ENCODE measurements around the gene KIAA1671. TPM values are rescaled to one million over a fixed set of nuclear protein-coding genes. Genes with fewer than 3 reads are reported as not detected.
"Not testable (repeated sequence)": the region's sequence is repeated elsewhere in the genome, so short reads cannot be mapped to it uniquely, and the experiment has no call there.

Gene KIAA1671
- total RNA-seq, 1 donor from 2014 or later: 17.3 TPM

DNA sequence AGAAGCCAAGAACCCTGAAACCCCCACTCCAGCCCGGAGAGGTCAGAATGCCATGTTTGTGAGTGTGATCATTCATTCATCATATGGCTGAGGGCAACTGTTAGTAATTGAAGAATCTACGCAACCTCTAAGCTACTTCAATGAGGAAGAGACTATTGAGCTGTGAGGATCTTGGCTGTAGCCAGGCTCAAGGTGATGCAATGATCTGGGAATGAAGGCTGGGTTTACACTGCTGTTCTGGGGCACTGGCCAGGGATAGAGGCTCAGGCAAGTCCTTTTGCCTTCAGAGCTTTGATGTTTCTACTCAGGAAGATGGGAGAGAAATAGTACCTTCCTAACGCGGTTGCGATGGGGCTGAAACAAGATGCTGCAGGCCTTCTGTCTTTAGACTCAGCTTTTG lies 279.8 kb downstream of the KIAA1671 start:
- no peaks in the 10 kb centered on the region for H3K79me2 ChIP-seq (ENCODE audit: low read depth)
- TF ChIP-seq EZH2 (IDR thresholded peaks at IDR 0.05) (no peak), EZH2phosphoT487 (IDR thresholded peaks at IDR 0.05) (no peak)
- TF ChIP-seq, protein P1, sequence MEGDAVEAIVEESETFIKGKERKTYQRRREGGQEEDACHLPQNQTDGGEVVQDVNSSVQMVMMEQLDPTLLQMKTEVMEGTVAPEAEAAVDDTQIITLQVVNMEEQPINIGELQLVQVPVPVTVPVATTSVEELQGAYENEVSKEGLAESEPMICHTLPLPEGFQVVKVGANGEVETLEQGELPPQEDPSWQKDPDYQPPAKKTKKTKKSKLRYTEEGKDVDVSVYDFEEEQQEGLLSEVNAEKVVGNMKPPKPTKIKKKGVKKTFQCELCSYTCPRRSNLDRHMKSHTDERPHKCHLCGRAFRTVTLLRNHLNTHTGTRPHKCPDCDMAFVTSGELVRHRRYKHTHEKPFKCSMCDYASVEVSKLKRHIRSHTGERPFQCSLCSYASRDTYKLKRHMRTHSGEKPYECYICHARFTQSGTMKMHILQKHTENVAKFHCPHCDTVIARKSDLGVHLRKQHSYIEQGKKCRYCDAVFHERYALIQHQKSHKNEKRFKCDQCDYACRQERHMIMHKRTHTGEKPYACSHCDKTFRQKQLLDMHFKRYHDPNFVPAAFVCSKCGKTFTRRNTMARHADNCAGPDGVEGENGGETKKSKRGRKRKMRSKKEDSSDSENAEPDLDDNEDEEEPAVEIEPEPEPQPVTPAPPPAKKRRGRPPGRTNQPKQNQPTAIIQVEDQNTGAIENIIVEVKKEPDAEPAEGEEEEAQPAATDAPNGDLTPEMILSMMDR (IDR thresholded peaks at IDR 0.05): no peak
- no peak overlapping the region for H3K4me2 ChIP-seq
- no peaks in the 10 kb centered on the region for H3K9me3 Mint-ChIP-seq
- H2AFZ ChIP-seq (replicated peaks): no peak overlapping the region
- no peaks in the 10 kb centered on the region for H3K4me1 ChIP-seq
- no peak overlapping the region for H3K27ac Mint-ChIP-seq
- H3K27me3 ChIP-seq: no peaks in the 10 kb centered on the region
- no peaks in the 10 kb centered on the region for H4K20me1 ChIP-seq (ENCODE audit: low read depth)
- H3K36me3 ChIP-seq: no peaks in the 10 kb centered on the region
- peaks cover 6% of the 10 kb centered on the region for H3K4me1 Mint-ChIP-seq
- no peak overlapping the region for H3K27ac ChIP-seq
- no peak overlapping the region for H3K9ac ChIP-seq
- DNase-seq (ENCODE audit: low spot score): no peak
- H3K4me3 ChIP-seq: no peak overlapping the region
- H3K36me3 Mint-ChIP-seq: no peaks in the 10 kb centered on the region
- no peaks in the 10 kb centered on the region for H3K9me3 ChIP-seq (ENCODE audit: low read depth)
- H3F3A ChIP-seq (ENCODE audit: low read depth): no peaks in the 10 kb centered on the region
- H3K4me3 Mint-ChIP-seq: no peak overlapping the region
- peaks cover 12% of the 10 kb centered on the region for H3K27me3 Mint-ChIP-seq (ENCODE audit: insufficient read depth, low read depth)

DNA sequence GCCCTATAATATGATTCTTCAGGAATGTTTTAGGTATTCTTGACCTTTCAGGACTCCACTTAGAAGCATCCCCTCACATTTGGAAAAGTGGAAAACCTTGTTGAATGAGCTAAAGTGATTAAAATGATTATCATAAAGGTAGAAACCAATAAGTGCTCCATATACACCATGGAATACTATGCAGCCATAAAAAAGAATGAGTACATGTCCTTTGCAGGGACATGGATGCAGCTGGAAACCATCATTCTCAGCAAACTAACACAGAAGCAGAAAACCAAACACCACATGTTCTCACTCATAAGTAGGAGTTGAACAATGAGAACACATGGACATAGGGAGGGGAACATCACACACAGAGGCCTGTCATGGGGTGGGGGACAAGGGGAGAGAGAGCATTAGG lies 281.2 kb downstream of the KIAA1671 start:
- H3K9ac ChIP-seq; H3K27ac ChIP-seq; H3K4me1 ChIP-seq; H3K27me3 ChIP-seq; H2AFZ ChIP-seq (replicated peaks); H3K4me1 Mint-ChIP-seq; H3K4me3 Mint-ChIP-seq; H4K20me1 ChIP-seq (ENCODE audit: low read depth); H3K79me2 ChIP-seq (ENCODE audit: low read depth); H3K4me3 ChIP-seq; H3K27ac Mint-ChIP-seq; H3K4me2 ChIP-seq; DNase-seq (ENCODE audit: low spot score); H3K9me3 ChIP-seq (ENCODE audit: low read depth); H3K36me3 Mint-ChIP-seq; H3K9me3 Mint-ChIP-seq; H3F3A ChIP-seq (ENCODE audit: low read depth); H3K36me3 ChIP-seq: not testable (repeated sequence)
- H3K27me3 Mint-ChIP-seq (ENCODE audit: insufficient read depth, low read depth): peaks cover 12% of the 10 kb centered on the region

DNA sequence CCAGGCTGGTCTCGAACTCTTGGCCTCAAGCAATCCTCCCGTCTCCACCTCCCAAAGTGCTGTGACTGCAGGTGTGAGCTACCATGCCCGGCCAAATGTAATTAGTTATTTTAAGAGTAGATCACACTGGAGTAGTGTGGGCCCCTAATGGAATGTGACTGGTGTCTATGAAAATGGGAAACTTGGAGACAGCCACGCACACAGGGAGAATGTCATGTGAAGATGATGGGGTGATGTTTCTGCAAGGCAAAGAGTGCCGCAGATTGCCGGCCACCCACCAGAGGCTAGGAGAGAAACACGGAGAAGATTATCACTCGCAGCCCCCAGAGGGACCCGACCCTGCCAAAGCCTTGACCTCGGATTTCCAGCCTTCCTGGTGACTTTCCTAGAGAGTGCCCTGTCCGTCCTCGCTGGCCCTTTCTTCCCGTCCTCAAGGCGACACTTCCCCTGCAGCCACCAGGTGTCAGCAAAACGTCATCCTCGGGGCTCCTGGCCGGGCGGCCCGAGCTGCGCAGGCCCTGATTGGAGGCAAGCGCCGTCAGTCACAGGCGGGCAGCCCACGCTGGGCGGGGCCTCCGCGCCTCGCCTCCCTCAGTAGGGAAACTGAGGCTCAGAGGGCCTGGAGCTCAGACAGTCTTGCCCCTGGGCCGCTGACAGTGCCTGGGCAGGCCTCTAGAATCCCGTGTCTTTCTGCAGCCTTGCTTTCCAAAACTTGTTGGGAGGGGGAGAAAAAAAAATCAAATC lies 283.2 kb downstream of the KIAA1671 start:
- Histone ChIP-seq H3K79me2 (ENCODE audit: low read depth) (no peaks in the 10 kb centered on the region), H3K4me2 (peak overlapping the region; percentile 28), H3F3A (ENCODE audit: low read depth) (no peaks in the 10 kb centered on the region), H4K20me1 (ENCODE audit: low read depth) (no peaks in the 10 kb centered on the region), H3K27me3 (no peaks in the 10 kb centered on the region), H3K36me3 (no peaks in the 10 kb centered on the region), H3K4me1 (no peaks in the 10 kb centered on the region), H3K9me3 (ENCODE audit: low read depth) (no peaks in the 10 kb centered on the region), H3K27ac (no peak overlapping the region), H3K4me3 (no peak overlapping the region), H2AFZ (replicated peaks) (peak overlapping the region; percentile 97), H3K9ac (no peak overlapping the region)
- TF ChIP-seq EZH2phosphoT487 (IDR thresholded peaks at IDR 0.05): no peak
- TF ChIP-seq, protein P1 (IDR thresholded peaks at IDR 0.05): peak; percentile 88
- no peak overlapping the region for H3K27ac Mint-ChIP-seq
- peak; percentile 94 for DNase-seq (ENCODE audit: low spot score)
- H3K36me3 Mint-ChIP-seq: no peaks in the 10 kb centered on the region
- H3K4me1 Mint-ChIP-seq: peaks cover 6% of the 10 kb centered on the region
- no peaks in the 10 kb centered on the region for H3K9me3 Mint-ChIP-seq
- H3K4me3 Mint-ChIP-seq: no peak overlapping the region
- peaks cover 9% of the 10 kb centered on the region for H3K27me3 Mint-ChIP-seq (ENCODE audit: insufficient read depth, low read depth)

DNA sequence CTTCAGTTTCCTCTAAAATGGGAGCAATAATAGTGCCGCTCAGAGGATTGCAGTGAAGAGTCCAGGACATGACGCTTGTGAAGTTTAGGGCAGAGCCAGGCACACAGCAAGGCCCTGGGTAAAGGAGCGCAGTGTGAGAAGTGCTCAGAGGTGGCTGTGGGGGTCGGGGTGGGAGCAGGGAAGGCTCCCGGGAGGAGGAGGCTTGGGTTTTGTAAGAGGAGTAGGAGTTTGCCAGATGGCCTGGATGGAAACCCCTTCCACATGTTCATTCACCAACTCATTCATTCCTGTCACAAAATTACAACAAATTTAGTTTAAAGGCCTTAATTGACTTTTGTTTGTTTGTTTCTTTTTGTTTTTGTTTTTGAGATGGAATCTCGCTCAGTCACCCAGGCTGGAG lies 283.9 kb downstream of the KIAA1671 start:
- no peaks in the 10 kb centered on the region for H3K36me3 ChIP-seq
- Mint-ChIP-seq H3K27ac (no peak overlapping the region), H3K4me1 (peaks cover 6% of the 10 kb centered on the region), H3K36me3 (no peaks in the 10 kb centered on the region), H3K4me3 (no peak overlapping the region), H3K27me3 (ENCODE audit: insufficient read depth, low read depth) (peaks cover 9% of the 10 kb centered on the region), H3K9me3 (no peaks in the 10 kb centered on the region)
- TF ChIP-seq, protein P1 (IDR thresholded peaks at IDR 0.05): no peak
- TF ChIP-seq EZH2phosphoT487 (IDR thresholded peaks at IDR 0.05) (no peak), EZH2 (IDR thresholded peaks at IDR 0.05) (no peak)
- no peaks in the 10 kb centered on the region for H3K27me3 ChIP-seq
- no peak overlapping the region for H3K4me3 ChIP-seq
- no peak overlapping the region for H3K9ac ChIP-seq
- no peaks in the 10 kb centered on the region for H3K9me3 ChIP-seq (ENCODE audit: low read depth)
- no peaks in the 10 kb centered on the region for H3K4me1 ChIP-seq
- no peak for DNase-seq (ENCODE audit: low spot score)
- H3F3A ChIP-seq (ENCODE audit: low read depth): no peaks in the 10 kb centered on the region
- H2AFZ ChIP-seq (replicated peaks): peak overlapping the region; percentile 97
- H3K4me2 ChIP-seq: peak overlapping the region; percentile 28
- H3K27ac ChIP-seq: no peak overlapping the region
- no peaks in the 10 kb centered on the region for H4K20me1 ChIP-seq (ENCODE audit: low read depth)
- H3K79me2 ChIP-seq (ENCODE audit: low read depth): no peaks in the 10 kb centered on the region
